CD14-positive monocyte (primary cell): ENCODE results near the gene RWDD2A. TPM values are rescaled to one million over a fixed set of nuclear protein-coding genes. Genes with fewer than 3 reads are reported as not detected.

Experiments
- DNase-seq, 3 donors: peaks; one replicate each; pipeline ENCODE4 v3.0.0-alpha.2; 2011 to 2022
- H2AFZ ChIP-seq: 2 replicates; pipeline ENCODE4 v1.6.0; 2012; ENCODE audit warnings: mild to moderate bottlenecking, low read depth, low read length, inconsistent platforms; ENCODE audit not compliant: insufficient read depth, poor library complexity, severe bottlenecking
- H3K27ac ChIP-seq, 2 donors: 1 replicate in 1 of 2; 2 replicates in 1 of 2; pipeline ENCODE4 v1.5.1; 2012 to 2013; ENCODE audit warnings: low read length in 2 of 2, control low read depth in 1 of 2, inconsistent platforms in 1 of 2, low read depth in 1 of 2, mild to moderate bottlenecking in 1 of 2
- H3K27me3 ChIP-seq, 2 donors: one replicate each; pipeline versions ENCODE4 v1.6.0 to v1.6.1; 2011 to 2013; ENCODE audit warnings: low read length in 2 of 2; ENCODE audit not compliant: control insufficient read depth in 2 of 2, insufficient read depth in 2 of 2
- H3K36me3 ChIP-seq, 2 donors: replicated peaks in 1 of 2; 1 replicate in 1 of 2; 2 replicates in 1 of 2; pipeline versions ENCODE4 v1.5.1 to v1.6.1; 2012 to 2013; ENCODE audit warnings: low read length in 2 of 2, control low read depth in 1 of 2, inconsistent platforms in 1 of 2, mild to moderate bottlenecking in 1 of 2; ENCODE audit not compliant: insufficient read depth in 2 of 2, control insufficient read depth in 1 of 2
- H3K4me1 ChIP-seq, 2 donors: 1 replicate in 1 of 2; 2 replicates in 1 of 2; pipeline versions ENCODE4 v1.5.1 to v1.6.1; 2012 to 2013; ENCODE audit warnings: low read length in 2 of 2, control low read depth in 1 of 2, inconsistent platforms in 1 of 2, mild to moderate bottlenecking in 1 of 2, moderate library complexity in 1 of 2; ENCODE audit not compliant: insufficient read depth in 2 of 2, control insufficient read depth in 1 of 2
- H3K4me2 ChIP-seq: replicated peaks from 2 replicates; pipeline ENCODE3; 2012; ENCODE audit warnings: low read length, moderate library complexity, mild to moderate bottlenecking; ENCODE audit not compliant: poor library complexity, severe bottlenecking; ENCODE audit errors: extremely low read depth
- H3K4me3 ChIP-seq, 3 experiments: fragments of 200-600 bp in 1 of 3; sonication (generic) in 1 of 3; replicated peaks in 1 of 3; 1 replicate in 2 of 3; 2 replicates in 1 of 3; pipeline ENCODE4 v1.5.1; 2011 to 2013; ENCODE audit warnings: low read length in 3 of 3, mild to moderate bottlenecking in 3 of 3, control low read depth in 2 of 3, low read depth in 2 of 3, inconsistent platforms in 1 of 3, moderate library complexity in 1 of 3
- H3K79me2 ChIP-seq: 2 replicates; pipeline ENCODE4 v1.6.0; 2012; ENCODE audit warnings: mild to moderate bottlenecking, control low read depth, inconsistent platforms, low read length, moderate library complexity; ENCODE audit not compliant: insufficient read depth
- H3K9ac ChIP-seq: 2 replicates; pipeline ENCODE4 v1.6.0; 2017; ENCODE audit warnings: low read length, mild to moderate bottlenecking; ENCODE audit not compliant: insufficient read depth, poor library complexity, severe bottlenecking
- H3K9me3 ChIP-seq, 2 donors: replicated peaks in 1 of 2; 1 replicate in 1 of 2; 2 replicates in 1 of 2; pipeline versions ENCODE4 v1.5.1 to v1.6.1; 2012 to 2013; ENCODE audit warnings: low read length in 2 of 2, control low read depth in 1 of 2; ENCODE audit not compliant: control insufficient read depth in 1 of 2, insufficient read depth in 1 of 2
- H4K20me1 ChIP-seq: 2 replicates; pipeline ENCODE4 v1.6.0; 2012; ENCODE audit warnings: mild to moderate bottlenecking, low read length, control low read depth, moderate library complexity; ENCODE audit not compliant: insufficient read depth
- H3K27ac Mint-ChIP-seq, 7 donors: one replicate each; pipeline ENCODE4 v1.8.0; 2020; ENCODE audit warnings: mild to moderate bottlenecking in 7 of 7, mixed read lengths in 7 of 7, moderate library complexity in 6 of 7, inconsistent platforms in 2 of 7
- H3K27me3 Mint-ChIP-seq, 3 donors: one replicate each; pipeline ENCODE4 v1.8.0; 2021 to 2022; ENCODE audit warnings: low read depth in 3 of 3, mild to moderate bottlenecking in 3 of 3, mixed read lengths in 3 of 3, moderate library complexity in 3 of 3, inconsistent platforms in 1 of 3
- H3K36me3 Mint-ChIP-seq, 2 donors: one replicate each; pipeline ENCODE4 v1.8.0; 2020; ENCODE audit warnings: mixed read lengths in 2 of 2, inconsistent platforms in 1 of 2, mild to moderate bottlenecking in 1 of 2
- H3K4me1 Mint-ChIP-seq: one replicate; pipeline ENCODE4 v1.8.0; 2020; ENCODE audit warnings: mild to moderate bottlenecking, mixed read lengths
- H3K4me3 Mint-ChIP-seq, 2 donors: one replicate each; pipeline ENCODE4 v1.8.0; 2020; ENCODE audit warnings: mild to moderate bottlenecking in 2 of 2, mixed read lengths in 2 of 2, moderate library complexity in 1 of 2
- H3K9me3 Mint-ChIP-seq, 7 donors: one replicate each; pipeline ENCODE4 v1.8.0; 2020 to 2022; ENCODE audit warnings: mixed read lengths in 7 of 7, mild to moderate bottlenecking in 6 of 7, moderate library complexity in 6 of 7, inconsistent platforms in 2 of 7
- CTCF ChIP-seq: fragments of 200-600 bp; IDR thresholded peaks from one replicate; pipeline ENCODE4 v1.8.0; 2022; ENCODE audit warnings: antibody characterized with exemption, mild to moderate bottlenecking
- WGBS: methylation state at CpG from one replicate; pipeline ENCODE4 v1.1.5; 2013; ENCODE audit warnings: missing lambda C conversion rate; ENCODE audit not compliant: insufficient coverage; 5-methylcytosine and 5-hydroxymethylcytosine counted together
- intact Hi-C, 2 donors: fragments of 100-400 bp; cut with micrococcal nuclease; formaldehyde crosslinking; loops; one replicate each; pipeline versions ENCODE4 v1.15.0 to v1.15.1; 2023
- polyA plus RNA-seq, 3 donors: library from polyadenylated mRNA; depleted of rRNA in 1 of 3; unstranded in 2 of 3; stranded (reverse) in 1 of 3; fragments of 300-500 nt in 2 of 3; fragments of >200 nt in 1 of 3; fragmentation: Illumina TruSeq in 2 of 3; gene quantifications; 1 replicate in 2 of 3; 2 replicates in 1 of 3; pipeline ENCODE4 v1.2.3, GENCODE V29; 2012 to 2021

The RWDD2A gene
- polyA plus RNA-seq, 3 donors = 0.77 to 1.2 (median 1.1) TPM

GRCh38 chr6:83247471-83247870 is 54.3 kb downstream of the RWDD2A start:
- H3K27ac ChIP-seq = no peak overlapping the region
- Mint-ChIP-seq H3K36me3 (no peaks in the 10 kb centered on the region), H3K4me3 (no peak overlapping the region), H3K4me1 (no peaks in the 10 kb centered on the region), H3K9me3 (peaks cover 0 to 4% (median 1%) of the 10 kb centered on the region in 7 donors), H3K27ac (no peak overlapping the region), H3K27me3 (peaks cover 0 to 3% (median 0%) of the 10 kb centered on the region in 3 donors)
- H4K20me1 ChIP-seq = no peaks in the 10 kb centered on the region
- intact Hi-C loops = no loop called here
- no peak overlapping the region for H3K4me2 ChIP-seq
- no peak overlapping the region for H2AFZ ChIP-seq
- H3K4me1 ChIP-seq = no peaks in the 10 kb centered on the region
- no peaks in the 10 kb centered on the region for H3K27me3 ChIP-seq
- H3K79me2 ChIP-seq = no peaks in the 10 kb centered on the region
- no peak for TF ChIP-seq CTCF
- no peak overlapping the region for H3K4me3 ChIP-seq
- H3K9ac ChIP-seq = no peak overlapping the region
- no peaks in the 10 kb centered on the region for H3K9me3 ChIP-seq
- no CpG with 5 or more reads among the region's 3 CpGs for WGBS
- DNase-seq = no peak
- no peaks in the 10 kb centered on the region for H3K36me3 ChIP-seq

Other genes starting within 250 kb of the RWDD2A start
- 1 to 10 TPM in 2 of 3 donors, under 1 TPM in 1; 0.61 to 1.7 (median 1.1) TPM for gene UBE3D, start 127.5 kb upstream of the RWDD2A start, polyA plus RNA-seq
- 1 to 10 TPM; 2.1 to 8.9 (median 2.5) TPM for gene DOP1A, start 125.7 kb upstream of the RWDD2A start, polyA plus RNA-seq
- 1 to 10 TPM; 4.0 to 4.8 (median 4.6) TPM for gene PGM3, start 92 bp upstream of the RWDD2A start, polyA plus RNA-seq
- gene ME1, start 237.7 kb downstream of the RWDD2A start, polyA plus RNA-seq = 1 to 10 TPM; 1.3 to 4.0 (median 2.1) TPM